ENCODE results near the gene GYG1. TPM values are rescaled to one million over a fixed set of nuclear protein-coding genes. Genes with fewer than 3 reads are reported as not detected.

Gene GYG1
- total and polyA plus RNA-seq, 2 of the 8 experiments (the other 6 are each of a cell fraction or from before 2014, with no cell fraction given): 19.4 to 34.2 TPM

DNA sequence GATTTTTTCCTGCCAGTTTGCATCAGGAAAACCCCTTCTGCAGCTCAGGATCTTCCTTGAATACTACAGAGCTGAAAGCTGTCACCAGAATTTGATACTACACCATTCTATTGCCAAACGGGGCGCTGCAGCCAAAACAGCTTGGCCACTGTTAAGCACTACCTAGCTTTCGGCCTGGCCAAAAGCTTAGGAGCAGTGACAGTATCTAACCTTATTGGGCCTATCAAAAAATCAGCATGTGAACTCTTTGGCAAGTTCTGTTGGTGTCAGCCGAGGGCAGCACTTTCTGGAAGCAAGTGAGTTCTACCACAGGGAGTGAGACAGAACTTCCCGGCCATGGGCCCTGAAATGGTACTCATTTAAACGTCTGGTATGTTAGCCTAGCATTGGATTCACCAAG, 16.1 kb upstream of the GYG1 start:
- no peak overlapping the region for H3K4me2 ChIP-seq (ENCODE audit: insufficient read depth in 1 of 2, low read depth in 2 of 2, low read length in 2 of 2)
- ChIA-PET CTCF (ENCODE audit: partially characterized antibody) (interaction anchor here (1.0 to 1.2 kb wide), 4 partner anchors 9 to 19 kb away, joined by 3 read pairs; no protein-coding TSS in a partner anchor), POLR2A (ENCODE audit: partially characterized antibody) (no interaction called here)
- no peak overlapping the region for H3K4me3 ChIP-seq (ENCODE audit: extremely low read depth in 1 of 4, insufficient read depth in 2 of 4, low read depth in 3 of 4, low read length in 4 of 4)
- no peak for DNase-seq (ENCODE audit: low read depth in 1 of 2, low spot score in 2 of 2)
- no peak overlapping the region for H3K9ac ChIP-seq (replicated peaks in 1 of 4; ENCODE audit: extremely low read depth in 1 of 4, low read depth in 3 of 4, low read length in 3 of 4)
- H3K79me1 ChIP-seq (ENCODE audit: low read depth, low read length): no peaks in the 10 kb centered on the region
- H2AFZ ChIP-seq (ENCODE audit: low read length): no peak overlapping the region
- H4K20me1 ChIP-seq (replicated peaks in 1 of 2; ENCODE audit: control insufficient read depth in 1 of 2, insufficient read depth in 2 of 2, low read length in 2 of 2): no peaks in the 10 kb centered on the region
- 76% methylated on average over 6 of the region's 6 CpGs; no CpG with 5 or more reads in 1 of the 2 experiments for whole genome bisulfite sequencing, 2 experiments (ENCODE audit: extremely low coverage in 1 of 2, insufficient coverage in 1 of 2, insufficient read length in 1 of 2, insufficient replicate concordance in 2 of 2, low coverage in 1 of 2, low lambda C conversion rate in 2 of 2, missing lambda C conversion rate in 1 of 2)
- H3K56ac ChIP-seq (replicated peaks; ENCODE audit: insufficient read length, low read depth, low read length): no peak overlapping the region
- no peaks in the 10 kb centered on the region for H3K4me1 ChIP-seq (replicated peaks in 1 of 4; ENCODE audit: control insufficient read depth in 3 of 4, insufficient read depth in 4 of 4, low read length in 3 of 4)
- FAIRE-seq: no peak
- H4K91ac ChIP-seq (replicated peaks; ENCODE audit: insufficient read length, low read length): no peak overlapping the region
- H4K5ac ChIP-seq (ENCODE audit: insufficient read length, low read depth, low read length): no peak overlapping the region
- H2BK12ac ChIP-seq (ENCODE audit: low read depth, low read length): no peak overlapping the region
- no peak overlapping the region for H3K18ac ChIP-seq (ENCODE audit: extremely low read depth, low read length)
- no peak overlapping the region for H2BK20ac ChIP-seq (ENCODE audit: low read length)
- H2BK120ac ChIP-seq (replicated peaks; ENCODE audit: low read depth, low read length): no peak overlapping the region
- no peak overlapping the region for H2AK5ac ChIP-seq (ENCODE audit: low read depth, low read length)
- H3K23me2 ChIP-seq (ENCODE audit: low read depth, low read length): no peaks in the 10 kb centered on the region; the same call in 1 of the 2 replicates
- TF ChIP-seq POU5F1 (IDR thresholded peaks at IDR 0.05; ENCODE audit: low read depth, low read length): no peak
- no peak for TF ChIP-seq JUND (IDR thresholded peaks at IDR 0.05; ENCODE audit: low read length)
- TF ChIP-seq CHD2 (IDR thresholded peaks at IDR 0.05; ENCODE audit: low read length): no peak
- TF ChIP-seq SUZ12 (IDR thresholded peaks at IDR 0.05; ENCODE audit: low read length): no peak
- no peak for TF ChIP-seq KDM5A (IDR thresholded peaks at IDR 0.05; ENCODE audit: low read length)
- H4K8ac ChIP-seq (ENCODE audit: extremely low read depth, insufficient read depth, low read length): no peak overlapping the region
- no peak overlapping the region for H3K23ac ChIP-seq (ENCODE audit: insufficient read length)
- no peaks in the 10 kb centered on the region for H3K27me3 ChIP-seq (replicated peaks in 1 of 4; ENCODE audit: control insufficient read depth in 3 of 4, extremely low read depth in 1 of 4, insufficient read depth in 3 of 4, low read length in 3 of 4)
- H2BK5ac ChIP-seq (ENCODE audit: low read depth, low read length): no peak overlapping the region
- H3K14ac ChIP-seq (ENCODE audit: insufficient read length): no peak overlapping the region
- H2BK15ac ChIP-seq (ENCODE audit: low read length): no peak overlapping the region
- H3K9me3 ChIP-seq (ENCODE audit: insufficient read depth in 2 of 2, low read depth in 1 of 2, low read length in 1 of 2): peaks cover 0 to 6% of the 10 kb centered on the region in 2 experiments; a peak in 1 of 4 replicates
- no peak overlapping the region for H3K4ac ChIP-seq (replicated peaks; ENCODE audit: insufficient read length, low read depth, low read length)
- H3K27ac ChIP-seq (ENCODE audit: low read depth, low read length): no peak overlapping the region
- H3K79me2 ChIP-seq (ENCODE audit: control insufficient read depth in 1 of 2, insufficient read depth in 2 of 2, low read length in 2 of 2): no peaks in the 10 kb centered on the region
- no peaks in the 10 kb centered on the region for H3K36me3 ChIP-seq (ENCODE audit: control insufficient read depth in 2 of 4, insufficient read depth in 4 of 4, low read length in 3 of 4)
